ENCODE results near the gene SGMS1. TPM values are rescaled to one million over a fixed set of nuclear protein-coding genes. Genes with fewer than 3 reads are reported as not detected.

Gene SGMS1
- total RNA-seq, 1 donor from 2014 or later = 24.1 TPM

- Mint-ChIP-seq H3K9me3 (ENCODE audit: unreplicated experiment) (peaks cover 11% of the 10 kb centered on the region), H3K4me1 (ENCODE audit: low read depth, unreplicated experiment) (peaks cover 53% of the 10 kb centered on the region)
Measured at GRCh38 chr10:50595785-50596184, 28.0 kb downstream of the SGMS1 start.

GRCh38 chr10:50593523-50594376 lies 30.0 kb downstream of the SGMS1 start:
- DNase-seq = no peak
- H3K27ac Mint-ChIP-seq (ENCODE audit: unreplicated experiment) = peak overlapping the region; percentile 89
- peaks cover 3% of the 10 kb centered on the region for H3K9me3 Mint-ChIP-seq (ENCODE audit: unreplicated experiment)

More at GRCh38 chr10:50595785-50596184, 28.0 kb downstream of the SGMS1 start:
- DNase-seq = no peak
- TF ChIP-seq CTCF (IDR thresholded peaks at IDR 0.05; ENCODE audit: partially characterized antibody, unreplicated experiment) = no peak
- peaks cover 4% of the 10 kb centered on the region for H3K36me3 Mint-ChIP-seq (ENCODE audit: unreplicated experiment)
- peak overlapping the region; percentile 48 for H3K27ac Mint-ChIP-seq (ENCODE audit: unreplicated experiment)
- H3K27me3 Mint-ChIP-seq (ENCODE audit: unreplicated experiment) = peaks cover 11% of the 10 kb centered on the region
- no peak overlapping the region for H3K4me3 Mint-ChIP-seq (ENCODE audit: unreplicated experiment)

GRCh38 chr10:50592961-50593418 lies 30.8 kb downstream of the SGMS1 start:
- Mint-ChIP-seq H3K27ac (ENCODE audit: unreplicated experiment) (peak overlapping the region; percentile 89), H3K9me3 (ENCODE audit: unreplicated experiment) (peaks cover 3% of the 10 kb centered on the region), H3K4me3 (ENCODE audit: unreplicated experiment) (no peak overlapping the region), H3K4me1 (ENCODE audit: low read depth, unreplicated experiment) (peaks cover 34% of the 10 kb centered on the region), H3K27me3 (ENCODE audit: unreplicated experiment) (peaks cover 4% of the 10 kb centered on the region), H3K36me3 (ENCODE audit: unreplicated experiment) (peaks cover 4% of the 10 kb centered on the region)
- no peak for DNase-seq
- TF ChIP-seq CTCF (IDR thresholded peaks at IDR 0.05; ENCODE audit: partially characterized antibody, unreplicated experiment) = no peak

More at GRCh38 chr10:50593523-50594376, 30.0 kb downstream of the SGMS1 start:
- peaks cover 4% of the 10 kb centered on the region for H3K36me3 Mint-ChIP-seq (ENCODE audit: unreplicated experiment)
- TF ChIP-seq CTCF (IDR thresholded peaks at IDR 0.05; ENCODE audit: partially characterized antibody, unreplicated experiment) = no peak
- peak overlapping the region; percentile 40 for H3K4me3 Mint-ChIP-seq (ENCODE audit: unreplicated experiment)
- H3K27me3 Mint-ChIP-seq (ENCODE audit: unreplicated experiment) = peaks cover 4% of the 10 kb centered on the region
- peaks cover 40% of the 10 kb centered on the region for H3K4me1 Mint-ChIP-seq (ENCODE audit: low read depth, unreplicated experiment)

DNA sequence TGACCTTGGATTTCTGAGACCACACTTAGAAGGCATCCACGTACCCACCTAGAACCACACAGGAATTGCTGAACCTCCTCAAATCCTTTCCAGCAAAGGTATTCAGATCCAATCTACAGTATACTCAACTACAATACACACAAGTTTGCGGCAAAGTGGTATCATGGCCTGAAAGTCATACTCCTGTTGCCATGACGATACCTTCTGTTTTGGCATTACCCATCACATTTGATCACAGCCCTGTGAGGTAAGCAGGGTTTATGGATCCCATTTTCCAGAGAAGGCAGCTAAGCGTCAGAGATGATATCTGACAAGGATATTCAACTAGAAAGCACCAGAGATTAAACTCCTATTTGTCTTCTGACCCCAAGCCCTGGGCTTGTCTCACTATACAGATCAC lies 32.8 kb downstream of the SGMS1 start:
- TF ChIP-seq CTCF (IDR thresholded peaks at IDR 0.05; ENCODE audit: partially characterized antibody, unreplicated experiment) = no peak

DNA sequence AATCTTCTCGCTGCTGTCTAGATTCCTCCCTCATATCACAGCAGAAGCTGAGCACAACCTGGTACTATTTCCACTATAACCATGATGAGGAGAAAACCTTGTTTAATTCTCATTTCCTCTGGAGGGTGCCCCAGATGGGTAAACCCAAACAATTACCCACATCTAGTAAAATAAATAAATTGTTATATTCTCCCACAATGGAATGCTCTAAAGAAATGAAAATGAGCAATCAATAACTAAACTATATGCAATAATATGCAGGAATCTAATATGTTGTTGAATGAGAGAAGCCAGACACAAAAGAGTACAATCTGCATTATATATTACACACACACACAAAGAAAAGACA lies 37.0 kb downstream of the SGMS1 start:
- Mint-ChIP-seq H3K27ac (ENCODE audit: unreplicated experiment) (no peak overlapping the region), H3K9me3 (ENCODE audit: unreplicated experiment) (no peaks in the 10 kb centered on the region), H3K4me1 (ENCODE audit: low read depth, unreplicated experiment) (no peaks in the 10 kb centered on the region), H3K36me3 (ENCODE audit: unreplicated experiment) (no peaks in the 10 kb centered on the region), H3K27me3 (ENCODE audit: unreplicated experiment) (no peaks in the 10 kb centered on the region), H3K4me3 (ENCODE audit: unreplicated experiment) (no peak overlapping the region)
- no peak for TF ChIP-seq CTCF (IDR thresholded peaks at IDR 0.05; ENCODE audit: partially characterized antibody, unreplicated experiment)
- no peak for DNase-seq

More for the DNA sequence above, 32.8 kb downstream of the SGMS1 start:
- Mint-ChIP-seq H3K4me1 (ENCODE audit: low read depth, unreplicated experiment) (peaks cover 23% of the 10 kb centered on the region), H3K9me3 (ENCODE audit: unreplicated experiment) (peaks cover 3% of the 10 kb centered on the region), H3K27me3 (ENCODE audit: unreplicated experiment) (peaks cover 4% of the 10 kb centered on the region), H3K36me3 (ENCODE audit: unreplicated experiment) (no peaks in the 10 kb centered on the region), H3K27ac (ENCODE audit: unreplicated experiment) (no peak overlapping the region), H3K4me3 (ENCODE audit: unreplicated experiment) (no peak overlapping the region)
- no peak for DNase-seq

All from glutamatergic neuron (in vitro differentiated cells).